HCT116 (cell line): Measurements from ENCODE around the gene UBE2N. TPM values are rescaled to one million over a fixed set of nuclear protein-coding genes. Genes with fewer than 3 reads are reported as not detected.

Experiments
- ATAC-seq: fragments of 200-7000 bp; cut with Tn5 transposase; 2 replicates; pipeline ENCODE4 v1.9.1; 2020; ENCODE audit warnings: mild to moderate bottlenecking, moderate library complexity
- BruUV-seq: library from RNA; stranded (reverse); fragments of 400-500 nt; replicated peaks from 2 replicates; lab custom pipeline; 2021; lab: Mats Ljungman, UMichigan
- CTCF ChIA-PET: fragments of 300-600 bp; sonication (Branson Sonifier 250); formaldehyde crosslinking; loops from one replicate; lab custom pipeline; 2021; ENCODE audit warnings: antibody characterized with exemption; lab: Charles Lee
- POLR2A ChIA-PET: fragments of 300-600, 350-600 bp; sonication (Branson Sonifier 250); formaldehyde crosslinking; loops from one replicate; lab custom pipeline; 2021; ENCODE audit warnings: antibody characterized with exemption; lab: Charles Lee
- RAD21 ChIA-PET, 2 experiments: fragments of 300-600 bp; sonication (Branson Sonifier 250); formaldehyde crosslinking; loops; one replicate each; lab custom pipeline; 2023; ENCODE audit warnings: low total read pairs in 2 of 2; ENCODE audit not compliant: uncharacterized antibody in 2 of 2, unreplicated experiment in 2 of 2, low non-redundant PET in 1 of 2; lab: Charles Lee
- DNase-seq: peaks from one replicate; pipeline ENCODE4 v3.0.0-alpha.2; 2010; ENCODE audit warnings: low read depth, low spot score
- H2AFZ ChIP-seq: fragments of 200-600 bp; shearing (Covaris generic), sonication (generic); 2 replicates; pipeline ENCODE4 v1.6.1; 2017; ENCODE audit warnings: low read depth, mixed run types, mixed read lengths, antibody characterized with exemption, low read length; ENCODE audit not compliant: poor library complexity, severe bottlenecking
- H3K27ac ChIP-seq: 2 replicates; pipeline ENCODE4 v1.5.1; 2012; ENCODE audit warnings: low read depth, low read length
- H3K27me3 ChIP-seq: fragments of 200-600 bp; sonication (generic); 2 replicates; pipeline ENCODE4 v1.6.1; 2016; ENCODE audit warnings: mixed run types, low read length, mixed read lengths; ENCODE audit not compliant: insufficient read depth
- H3K36me3 ChIP-seq, 2 experiments: fragments of 200-500 bp in 1 of 2; fragments of 200-600 bp in 1 of 2; sonication (Bioruptor generic) in 1 of 2; sonication (generic) in 1 of 2; 2 replicates each; pipeline versions ENCODE4 v1.5.1 to v1.6.1; 2014 to 2016; ENCODE audit warnings: low read length in 2 of 2, inconsistent platforms in 1 of 2, mixed read lengths in 1 of 2, mixed run types in 1 of 2; ENCODE audit not compliant: insufficient read depth in 2 of 2, control insufficient read depth in 1 of 2
- H3K4me1 ChIP-seq, 2 experiments: fragments of 200-600 bp in 1 of 2; sonication (generic) in 1 of 2; 2 replicates each; pipeline versions ENCODE4 v1.5.1 to v1.6.1; 2012 to 2017; ENCODE audit warnings: low read length in 2 of 2, inconsistent platforms in 1 of 2, mild to moderate bottlenecking in 1 of 2, mixed read lengths in 1 of 2, mixed run types in 1 of 2, moderate library complexity in 1 of 2; ENCODE audit not compliant: insufficient read depth in 2 of 2, control insufficient read depth in 1 of 2
- H3K4me2 ChIP-seq: fragments of 200-600 bp; sonication (generic); 2 replicates; pipeline ENCODE4 v1.6.1; 2017; ENCODE audit warnings: mixed run types, low read length, mixed read lengths
- H3K4me3 ChIP-seq, 2 experiments: fragments of 200-600 bp in 1 of 2; sonication (generic) in 1 of 2; replicated peaks in 1 of 2; 2 replicates each; pipeline ENCODE4 v1.5.1; 2011 to 2016; ENCODE audit warnings: low read length in 2 of 2, control low read depth in 1 of 2, low read depth in 1 of 2, mild to moderate bottlenecking in 1 of 2, mixed read lengths in 1 of 2, mixed run types in 1 of 2
- H3K79me2 ChIP-seq: fragments of 200-600 bp; sonication (generic); 2 replicates; pipeline ENCODE4 v1.6.1; 2017; ENCODE audit warnings: mild to moderate bottlenecking, mixed run types, low read length, moderate library complexity, mixed read lengths; ENCODE audit not compliant: insufficient read depth
- H3K9ac ChIP-seq: fragments of 200-600 bp; sonication (generic); 2 replicates; pipeline ENCODE4 v1.6.1; 2016; ENCODE audit warnings: low read length, mixed read lengths
- H3K9me2 ChIP-seq: fragments of 200-600 bp; sonication (generic), shearing (Covaris generic); 2 replicates; pipeline ENCODE4 v1.6.1; 2017; ENCODE audit warnings: mixed run types, mild to moderate bottlenecking, moderate library complexity; ENCODE audit not compliant: insufficient read depth
- H3K9me3 ChIP-seq, 2 experiments: fragments of 200-500 bp in 1 of 2; fragments of 200-600 bp in 1 of 2; sonication (Bioruptor generic) in 1 of 2; sonication (generic) in 1 of 2; 2 replicates each; pipeline ENCODE4 v1.6.1; 2014 to 2017; ENCODE audit warnings: low read length in 2 of 2, mixed read lengths in 2 of 2, inconsistent platforms in 1 of 2, low read depth in 1 of 2, mild to moderate bottlenecking in 1 of 2, mixed run types in 1 of 2, moderate library complexity in 1 of 2; ENCODE audit not compliant: control insufficient read depth in 1 of 2, insufficient read depth in 1 of 2
- H4K20me1 ChIP-seq: fragments of 200-600 bp; sonication (generic), shearing (Covaris generic); 2 replicates; pipeline ENCODE4 v1.6.1; 2017; ENCODE audit warnings: mixed run types, mild to moderate bottlenecking, moderate library complexity; ENCODE audit not compliant: insufficient read depth
- EGR1 ChIP-seq: IDR thresholded peaks from 2 replicates; pipeline ENCODE4 v1.6.1; 2012; ENCODE audit warnings: low read depth
- ELF1 ChIP-seq: IDR thresholded peaks from 2 replicates; pipeline ENCODE4 v1.6.1; 2012; ENCODE audit warnings: low read depth, borderline replicate concordance
- EZH2 ChIP-seq: fragments of 200-600 bp; sonication (generic); IDR thresholded peaks from 2 replicates; pipeline ENCODE4 v1.6.1; 2017; ENCODE audit warnings: antibody characterized with exemption, mixed run types
- JUND ChIP-seq: IDR thresholded peaks from 2 replicates; pipeline ENCODE4 v1.6.1; 2012
- POLR2AphosphoS5 ChIP-seq: IDR thresholded peaks from 2 replicates; pipeline ENCODE4 v1.6.1; 2011; ENCODE audit warnings: mild to moderate bottlenecking, low read depth, low read length, moderate library complexity
- RAD21 ChIP-seq: IDR thresholded peaks from 2 replicates; pipeline ENCODE4 v1.6.1; 2012; ENCODE audit warnings: low read depth, mild to moderate bottlenecking
- TCF7L2 ChIP-seq: IDR thresholded peaks from 2 replicates; pipeline ENCODE4 v1.7.0; 2011; ENCODE audit warnings: borderline replicate concordance, inconsistent platforms; ENCODE audit not compliant: insufficient read depth, insufficient read length; ENCODE audit errors: extremely low read depth
- ZBTB33 ChIP-seq: IDR thresholded peaks from 2 replicates; pipeline ENCODE4 v1.6.1; 2011; ENCODE audit warnings: mild to moderate bottlenecking, low read length, moderate library complexity; ENCODE audit not compliant: insufficient replicate concordance; ENCODE audit errors: extremely low read depth
- intact Hi-C: fragments of 100-400 bp; cut with micrococcal nuclease; formaldehyde crosslinking; loops from 2 replicates; pipeline ENCODE4 v1.10.0; 2022
- total RNA-seq: library from RNA; stranded (reverse); gene quantifications from one replicate; pipeline ENCODE4 v1.2.1, GENCODE V29; 2021; ENCODE audit not compliant: unreplicated experiment
- TF ChIP-seq, protein P1 (sequence below): IDR thresholded peaks from 2 replicates; pipeline ENCODE4 v1.6.1; 2012
- TF ChIP-seq, protein P2 (sequence below), 3 experiments: fragments of 200-600 bp in 1 of 3; sonication (generic) in 1 of 3; IDR thresholded peaks in 2 of 3; conservative IDR thresholded peaks in 1 of 3; 2 replicates each; pipeline ENCODE4 v1.5.1; 2012 to 2017; ENCODE audit warnings: low read depth in 2 of 3, low read length in 2 of 3, antibody characterized with exemption in 1 of 3, borderline replicate concordance in 1 of 3, control low read depth in 1 of 3, mild to moderate bottlenecking in 1 of 3, mixed read lengths in 1 of 3, mixed run types in 1 of 3, moderate library complexity in 1 of 3; ENCODE audit not compliant: insufficient read depth in 1 of 3
- TF ChIP-seq, protein P3 (sequence below): IDR thresholded peaks from 2 replicates; pipeline ENCODE4 v1.6.1; 2012

UBE2N gene
- total RNA-seq, 1 experiment from 2014 or later: 140 TPM

DNA sequence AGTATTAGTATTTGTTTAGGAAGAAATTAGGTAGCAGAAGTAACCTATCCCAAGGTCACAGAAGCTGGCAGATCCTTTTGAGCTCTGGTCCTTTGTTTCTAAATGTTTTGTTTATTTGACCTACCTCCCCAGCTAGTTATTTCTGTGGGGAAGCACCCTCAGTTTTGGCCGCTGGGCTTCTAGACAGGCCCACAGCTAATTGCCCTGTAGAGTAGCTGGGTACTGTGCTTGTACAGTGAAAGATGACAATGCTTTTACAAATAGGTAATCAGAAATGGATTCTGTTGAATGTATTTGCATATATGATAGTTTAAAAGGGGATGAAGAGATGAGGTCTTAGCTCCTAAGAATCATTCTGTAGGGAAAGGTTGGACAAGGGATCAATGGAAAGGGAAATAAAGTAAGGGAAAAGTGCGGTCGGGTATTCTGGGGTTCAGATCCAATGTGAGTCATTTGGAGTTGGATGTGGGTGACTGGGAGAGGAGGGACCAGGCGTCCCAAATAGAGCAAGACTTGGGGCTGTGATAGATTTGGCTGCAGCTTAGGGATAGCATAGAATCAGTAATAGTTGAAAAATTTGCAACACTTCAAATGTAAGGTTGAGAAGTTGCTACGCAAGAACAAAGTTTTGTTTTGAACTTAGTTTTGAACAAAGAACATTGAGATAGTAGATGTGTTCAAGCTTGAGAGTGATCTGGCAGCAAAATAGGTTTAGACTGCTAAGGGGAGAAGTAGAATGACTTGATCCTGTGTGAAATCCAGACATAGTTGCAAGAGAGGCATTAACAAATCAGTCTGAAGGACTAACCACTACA, 60.4 kb downstream of the UBE2N start:
- POLR2A ChIA-PET: no interaction called here
- intact Hi-C loops: loop anchor here (5.0 kb wide), 2 partner anchors 354 to 394 kb away; no protein-coding TSS in a partner anchor
- Histone ChIP-seq H3K79me2 (peaks cover 81% of the 10 kb centered on the region), H3K9ac (no peak overlapping the region), H3K9me3 (no peaks in the 10 kb centered on the region), H3K9me2 (no peaks in the 10 kb centered on the region), H3K27ac (no peak overlapping the region), H2AFZ (no peak overlapping the region), H3K27me3 (no peaks in the 10 kb centered on the region), H3K4me3 (no peak overlapping the region), H4K20me1 (peaks cover 3% of the 10 kb centered on the region; the same call in 1 of the 2 replicates), H3K4me1 (peaks cover 17 to 31% of the 10 kb centered on the region in 2 experiments), H3K36me3 (no peaks in the 10 kb centered on the region), H3K4me2 (no peak overlapping the region)
- no TSS peak for BruUV-seq
- ATAC-seq (no peak), DNase-seq (no peak)
- CTCF ChIA-PET: interaction anchor here (1.2 kb wide), 1 partner anchor 394 kb away, joined by 12 read pairs; no protein-coding TSS in a partner anchor
- RAD21 ChIA-PET: interaction anchor here in 1 of 2 experiments (0.9 kb wide), 1 partner anchor 394 kb away, joined by 3 read pairs; no protein-coding TSS in a partner anchor
- TF ChIP-seq EGR1: no peak
- no peak for TF ChIP-seq EZH2
- no peak for TF ChIP-seq TCF7L2
- TF ChIP-seq JUND: no peak
- no peak for TF ChIP-seq POLR2AphosphoS5
- TF ChIP-seq ELF1: no peak
- TF ChIP-seq, protein P1, sequence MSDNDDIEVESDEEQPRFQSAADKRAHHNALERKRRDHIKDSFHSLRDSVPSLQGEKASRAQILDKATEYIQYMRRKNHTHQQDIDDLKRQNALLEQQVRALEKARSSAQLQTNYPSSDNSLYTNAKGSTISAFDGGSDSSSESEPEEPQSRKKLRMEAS: no peak
- TF ChIP-seq, protein P2, sequence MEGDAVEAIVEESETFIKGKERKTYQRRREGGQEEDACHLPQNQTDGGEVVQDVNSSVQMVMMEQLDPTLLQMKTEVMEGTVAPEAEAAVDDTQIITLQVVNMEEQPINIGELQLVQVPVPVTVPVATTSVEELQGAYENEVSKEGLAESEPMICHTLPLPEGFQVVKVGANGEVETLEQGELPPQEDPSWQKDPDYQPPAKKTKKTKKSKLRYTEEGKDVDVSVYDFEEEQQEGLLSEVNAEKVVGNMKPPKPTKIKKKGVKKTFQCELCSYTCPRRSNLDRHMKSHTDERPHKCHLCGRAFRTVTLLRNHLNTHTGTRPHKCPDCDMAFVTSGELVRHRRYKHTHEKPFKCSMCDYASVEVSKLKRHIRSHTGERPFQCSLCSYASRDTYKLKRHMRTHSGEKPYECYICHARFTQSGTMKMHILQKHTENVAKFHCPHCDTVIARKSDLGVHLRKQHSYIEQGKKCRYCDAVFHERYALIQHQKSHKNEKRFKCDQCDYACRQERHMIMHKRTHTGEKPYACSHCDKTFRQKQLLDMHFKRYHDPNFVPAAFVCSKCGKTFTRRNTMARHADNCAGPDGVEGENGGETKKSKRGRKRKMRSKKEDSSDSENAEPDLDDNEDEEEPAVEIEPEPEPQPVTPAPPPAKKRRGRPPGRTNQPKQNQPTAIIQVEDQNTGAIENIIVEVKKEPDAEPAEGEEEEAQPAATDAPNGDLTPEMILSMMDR (IDR thresholded peaks at IDR 0.05 in 2 of 3, conservative IDR thresholded peaks at IDR 0.05 in 1 of 3; ENCODE audit: borderline replicate concordance in 1 of 3, insufficient read depth in 1 of 3, low read depth in 2 of 3, low read length in 2 of 3): no peak
- TF ChIP-seq ZBTB33: no peak
- TF ChIP-seq, protein P3, sequence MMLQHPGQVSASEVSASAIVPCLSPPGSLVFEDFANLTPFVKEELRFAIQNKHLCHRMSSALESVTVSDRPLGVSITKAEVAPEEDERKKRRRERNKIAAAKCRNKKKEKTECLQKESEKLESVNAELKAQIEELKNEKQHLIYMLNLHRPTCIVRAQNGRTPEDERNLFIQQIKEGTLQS: no peak
- TF ChIP-seq RAD21: no peak
- TF ChIP-seq, all 23 proteins: peak for 0
